PC-3 (cell line): Measurements from ENCODE around the gene DCLK1.

ENCODE experiments used
- EZH2 ChIP-seq: fragments of 300-600 bp; sonication (generic); IDR thresholded peaks from one replicate; pipeline ENCODE4 v1.6.1; 2017; ENCODE audit warnings: antibody characterized with exemption, mild to moderate bottlenecking, low read length; ENCODE audit not compliant: unreplicated experiment
- EZH2phosphoT487 ChIP-seq: fragments of 300-600 bp; sonication (generic); IDR thresholded peaks from 2 replicates; pipeline ENCODE4 v1.6.1; 2018; ENCODE audit warnings: mild to moderate bottlenecking, antibody characterized with exemption, low read length, borderline replicate concordance
- TF ChIP-seq, protein P1 (sequence below): fragments of 300-600 bp; sonication (generic); conservative IDR thresholded peaks from 2 replicates; pipeline ENCODE4 v1.5.1; 2017; ENCODE audit warnings: antibody characterized with exemption, low read depth, mild to moderate bottlenecking, low read length

DNA sequence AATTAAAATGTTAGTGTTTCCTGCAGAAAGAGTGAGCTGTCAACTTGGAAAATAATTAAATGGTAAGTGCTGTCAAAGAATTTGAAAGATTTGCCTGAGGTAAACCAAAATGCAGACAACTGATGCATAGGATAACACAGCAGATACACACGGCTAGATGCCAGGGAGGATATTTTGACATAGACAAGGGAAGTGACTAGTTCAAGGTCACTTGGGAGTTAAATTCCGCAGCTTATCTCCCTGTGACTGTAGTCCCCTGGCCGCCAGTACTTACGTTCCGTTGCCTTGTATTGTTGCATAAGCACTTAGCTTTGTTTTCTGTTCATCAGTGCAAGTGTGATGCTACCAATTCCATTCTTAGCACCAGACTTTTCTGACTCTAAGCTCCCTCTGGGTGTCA lies 407.4 kb downstream of the DCLK1 start:
- TF ChIP-seq, protein P1, sequence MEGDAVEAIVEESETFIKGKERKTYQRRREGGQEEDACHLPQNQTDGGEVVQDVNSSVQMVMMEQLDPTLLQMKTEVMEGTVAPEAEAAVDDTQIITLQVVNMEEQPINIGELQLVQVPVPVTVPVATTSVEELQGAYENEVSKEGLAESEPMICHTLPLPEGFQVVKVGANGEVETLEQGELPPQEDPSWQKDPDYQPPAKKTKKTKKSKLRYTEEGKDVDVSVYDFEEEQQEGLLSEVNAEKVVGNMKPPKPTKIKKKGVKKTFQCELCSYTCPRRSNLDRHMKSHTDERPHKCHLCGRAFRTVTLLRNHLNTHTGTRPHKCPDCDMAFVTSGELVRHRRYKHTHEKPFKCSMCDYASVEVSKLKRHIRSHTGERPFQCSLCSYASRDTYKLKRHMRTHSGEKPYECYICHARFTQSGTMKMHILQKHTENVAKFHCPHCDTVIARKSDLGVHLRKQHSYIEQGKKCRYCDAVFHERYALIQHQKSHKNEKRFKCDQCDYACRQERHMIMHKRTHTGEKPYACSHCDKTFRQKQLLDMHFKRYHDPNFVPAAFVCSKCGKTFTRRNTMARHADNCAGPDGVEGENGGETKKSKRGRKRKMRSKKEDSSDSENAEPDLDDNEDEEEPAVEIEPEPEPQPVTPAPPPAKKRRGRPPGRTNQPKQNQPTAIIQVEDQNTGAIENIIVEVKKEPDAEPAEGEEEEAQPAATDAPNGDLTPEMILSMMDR: no peak
- no peak for TF ChIP-seq EZH2
- TF ChIP-seq EZH2phosphoT487: no peak
